ENCODE data around the gene DNAH6.

DNA sequence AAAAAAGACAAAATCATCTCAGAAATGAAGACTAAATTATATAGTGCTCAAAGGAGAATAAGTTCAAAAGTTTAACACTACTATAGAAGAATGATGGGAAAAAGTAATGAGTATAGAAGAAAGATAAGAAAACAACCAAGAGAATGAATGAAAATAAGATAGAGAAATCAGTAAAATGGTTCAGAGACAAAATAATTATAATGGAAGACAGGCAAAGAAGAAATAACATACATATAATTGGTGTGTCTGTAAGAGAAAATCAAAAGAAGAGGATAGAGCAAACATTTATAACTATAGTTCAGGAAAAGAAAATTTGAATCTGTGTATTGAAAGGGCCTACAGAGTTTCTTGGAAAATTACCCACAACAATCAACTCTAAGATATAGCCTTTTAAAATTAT lies 43.5 kb downstream of the DNAH6 start:
- TF ChIP-seq GATA2 (IDR thresholded peaks at IDR 0.05; ENCODE audit: low read depth, low read length) (no peak), GATA3 (IDR thresholded peaks at IDR 0.05; ENCODE audit: low read depth, low read length) (no peak)

Data from SH-SY5Y (cell line).